GM12892 (cell line): ENCODE results near the gene TAS1R3.

Experiments used
- POLR2A ChIP-seq: IDR thresholded peaks from 2 replicates; pipeline ENCODE4 v1.6.1; 2011; ENCODE audit warnings: low read depth, low read length, control low read depth
- POLR2AphosphoS5 ChIP-seq: IDR thresholded peaks from 2 replicates; pipeline ENCODE4 v1.6.1; 2011; ENCODE audit warnings: low read depth, low read length, control low read depth
- TAF1 ChIP-seq: IDR thresholded peaks from 2 replicates; pipeline ENCODE4 v1.6.1; 2011; ENCODE audit warnings: low read depth, mild to moderate bottlenecking, control low read depth, low read length, borderline replicate concordance

DNA sequence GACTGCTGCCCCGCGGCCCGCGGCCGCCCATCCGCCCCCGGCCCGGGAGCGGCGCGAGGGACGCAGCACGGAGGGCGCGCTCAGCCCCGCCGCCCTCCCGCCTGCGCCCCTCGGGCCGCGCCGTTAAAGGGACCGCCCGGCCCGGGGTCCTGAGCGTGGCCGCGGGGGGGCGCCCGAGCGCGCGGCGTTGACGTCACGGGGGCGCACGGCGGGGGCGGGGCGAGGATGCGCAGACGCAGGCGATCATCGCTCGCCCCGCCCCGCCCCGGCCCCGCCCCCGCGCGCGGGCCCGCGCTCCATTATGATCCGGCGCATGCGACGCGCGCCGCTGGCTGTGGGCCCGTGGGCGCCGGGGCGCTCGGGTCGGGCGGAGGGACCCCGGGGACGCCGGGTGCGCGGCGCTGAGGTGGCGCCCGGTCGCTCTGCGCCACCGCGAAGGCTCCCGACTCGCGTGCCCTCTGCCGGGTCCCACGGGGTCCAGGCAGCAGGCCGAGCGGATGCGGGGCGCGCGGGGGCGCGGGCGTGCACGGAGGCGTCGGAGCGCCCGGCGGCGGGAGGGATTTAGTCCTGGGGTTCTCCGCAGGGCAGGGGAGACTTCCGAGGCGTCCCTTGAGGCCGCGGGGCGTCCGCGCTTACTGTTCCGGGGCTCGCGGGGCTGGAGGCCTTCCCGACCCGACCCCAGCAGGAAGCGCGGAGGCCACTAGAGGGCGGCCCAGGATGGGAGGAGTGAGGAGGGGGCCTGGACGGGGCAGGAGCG, 18.4 kb downstream of the TAS1R3 start, which contains the start of gene DVL1:
- TF ChIP-seq POLR2A (peak; percentile 57; the same call in 1 of the 2 replicates), POLR2AphosphoS5 (peak; percentile 48; the same call in 1 of the 2 replicates), TAF1 (no peak)
